Measurements from ENCODE around the gene GNGT1.

GNGT1 gene

DNA sequence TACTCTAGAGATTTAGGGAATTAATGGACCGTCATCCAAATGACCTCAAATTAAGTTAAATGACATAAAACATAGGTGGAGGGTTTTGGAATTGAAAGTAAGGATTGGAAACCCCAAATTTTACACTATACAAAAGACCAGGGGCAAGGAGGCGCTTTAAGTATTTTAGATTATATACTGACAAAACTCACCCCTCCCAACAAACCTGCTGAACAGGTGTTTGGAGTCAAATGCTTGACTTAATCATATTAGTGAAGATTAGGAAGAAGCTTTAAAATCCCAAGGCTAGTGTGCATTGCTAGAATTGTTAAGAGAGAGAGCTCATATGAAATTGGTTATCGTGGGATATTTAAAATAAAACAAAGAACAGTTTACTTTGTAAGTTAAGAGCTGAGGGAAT, at the start of gene GNGT1:
Gene GNGT1 (plus strand): TSS at position 301 of the 400 bp plus-strand sequence. CDS start 180 bp downstream, outside the sequence.
- DNase-seq, result no peak

DNA sequence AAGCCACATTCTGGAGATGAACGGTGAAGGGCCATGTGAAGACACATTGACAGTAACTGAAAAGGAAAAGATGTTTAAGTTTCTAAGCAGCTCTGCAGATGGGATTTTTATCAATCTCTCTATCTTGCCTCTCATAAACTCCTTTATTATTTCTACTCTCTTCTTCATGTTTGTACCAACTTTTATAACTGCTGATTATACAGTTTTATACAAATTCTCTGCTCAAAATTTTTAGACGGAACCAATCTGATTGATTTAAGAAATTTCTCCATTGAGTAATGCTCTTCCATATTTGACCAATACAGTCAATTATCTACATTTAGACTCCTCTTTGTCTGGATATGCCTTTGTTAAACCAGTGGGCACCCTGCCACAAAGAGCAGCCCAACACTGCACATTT, 47.5 kb upstream of the GNGT1 start:
- no peak for DNase-seq

DNA sequence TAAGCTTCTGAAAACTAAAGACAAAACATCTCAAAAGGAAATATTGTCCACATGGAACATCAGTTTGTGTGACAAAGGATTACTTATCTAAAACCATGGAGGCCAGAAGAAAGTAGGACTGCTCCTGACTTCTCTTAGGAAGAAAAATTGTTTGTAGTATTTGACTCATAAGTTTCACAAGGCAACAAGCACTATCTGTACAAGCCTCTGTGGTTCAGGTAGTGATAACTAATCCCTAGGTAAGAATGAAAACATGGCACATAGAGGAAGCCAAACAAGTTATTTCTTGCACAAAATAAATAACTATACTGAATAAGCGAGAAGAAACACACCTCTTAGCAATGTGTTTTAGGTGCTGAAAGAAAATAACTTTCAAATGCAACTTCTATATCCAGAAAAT, 46.1 kb upstream of the GNGT1 start:
- DNase-seq, result no peak

DNA sequence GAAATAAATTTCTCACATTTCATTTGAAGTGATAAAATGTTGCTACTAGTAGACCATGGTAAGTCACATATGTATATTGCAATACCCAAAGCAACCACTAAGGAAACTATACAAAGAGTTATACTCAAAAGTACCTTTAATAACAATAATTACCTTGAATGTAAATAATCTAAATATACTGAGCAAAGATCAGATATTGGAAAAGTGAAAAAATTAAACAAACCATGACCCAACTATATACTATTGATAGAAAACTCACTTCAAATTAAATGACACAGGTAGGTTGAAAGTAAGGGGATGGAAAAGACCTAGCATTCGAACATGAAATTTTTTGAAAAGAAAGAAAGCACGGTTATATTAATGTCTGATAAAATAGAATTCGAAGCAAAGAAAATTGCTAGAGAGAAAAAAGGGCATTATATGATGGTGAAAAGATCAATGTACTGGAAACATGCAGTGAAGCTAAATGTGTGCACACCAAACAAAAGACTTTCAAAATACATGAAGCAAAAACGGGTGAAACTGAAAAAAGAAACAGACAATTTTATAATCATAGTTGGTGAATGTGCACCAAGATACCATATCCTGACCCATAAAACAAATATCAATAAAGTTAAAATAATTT, 44.9 kb upstream of the GNGT1 start:
- DNase-seq, result no peak

DNA sequence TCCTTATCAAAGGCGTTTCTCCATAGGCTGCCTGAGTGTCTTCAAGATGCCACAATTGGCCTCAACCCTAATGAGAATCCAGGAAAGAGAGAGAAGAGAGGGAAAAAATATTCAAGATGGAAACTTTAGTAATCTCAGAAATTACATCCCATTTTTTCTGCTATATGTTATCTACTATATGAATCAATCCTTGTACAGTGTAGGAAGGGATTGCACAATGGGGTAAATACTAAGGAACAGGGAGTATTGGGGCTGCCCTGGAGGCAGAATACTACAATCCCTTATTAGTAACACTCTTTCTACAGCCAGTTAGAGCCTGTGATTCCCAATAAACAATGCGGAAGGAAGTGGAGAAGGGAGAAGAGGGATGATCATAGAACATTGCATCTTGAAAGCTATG, 43.7 kb upstream of the GNGT1 start:
- no peak for DNase-seq

DNA sequence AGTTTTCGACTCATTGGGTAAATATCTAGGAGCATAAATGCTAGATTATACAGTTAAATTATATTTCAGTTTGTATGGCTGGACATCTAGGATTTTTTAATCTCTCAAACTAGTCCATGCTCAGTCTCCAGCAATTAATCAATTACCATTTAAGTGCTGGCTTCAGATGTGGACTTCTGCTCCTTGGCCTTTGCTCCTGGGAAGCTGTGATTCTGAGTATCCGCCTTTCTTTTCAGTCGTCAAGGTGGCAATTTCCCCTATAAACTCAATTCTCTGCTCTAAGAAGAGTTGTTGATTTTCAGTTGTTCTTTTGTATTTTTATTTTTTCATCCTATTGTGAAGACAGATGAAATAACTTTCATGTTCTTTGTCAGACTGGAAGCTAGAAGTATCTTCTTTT, 39.5 kb upstream of the GNGT1 start:
- no peak for DNase-seq

DNA sequence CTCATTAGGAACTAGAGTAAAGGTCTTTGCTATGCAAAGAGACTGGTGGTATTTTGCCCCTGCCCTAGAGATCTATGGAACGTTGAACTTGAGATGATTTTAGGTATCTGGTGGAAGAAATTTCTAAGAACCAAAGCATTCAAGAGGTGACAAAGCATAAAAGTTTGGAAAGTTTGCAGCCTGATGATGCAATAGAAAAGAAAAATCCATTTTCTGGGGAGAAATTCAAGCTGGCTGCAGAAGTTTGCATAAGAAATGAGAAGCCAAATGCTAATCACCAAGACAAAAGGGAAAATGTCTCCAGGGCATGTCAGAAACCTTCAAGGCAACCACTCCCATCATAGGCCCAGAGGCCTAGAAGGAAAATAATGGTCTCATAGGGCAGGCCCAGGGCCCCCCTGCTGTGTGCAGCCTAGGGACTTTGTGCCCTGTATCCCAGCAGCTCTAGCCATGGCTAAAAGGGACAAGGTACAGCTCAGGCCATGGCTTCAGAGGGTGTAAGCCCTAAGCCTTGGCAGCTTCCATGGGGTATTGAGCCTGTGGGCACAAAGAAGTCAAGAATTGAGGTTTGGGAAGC, 32.3 kb upstream of the GNGT1 start:
- no peak for DNase-seq

DNA sequence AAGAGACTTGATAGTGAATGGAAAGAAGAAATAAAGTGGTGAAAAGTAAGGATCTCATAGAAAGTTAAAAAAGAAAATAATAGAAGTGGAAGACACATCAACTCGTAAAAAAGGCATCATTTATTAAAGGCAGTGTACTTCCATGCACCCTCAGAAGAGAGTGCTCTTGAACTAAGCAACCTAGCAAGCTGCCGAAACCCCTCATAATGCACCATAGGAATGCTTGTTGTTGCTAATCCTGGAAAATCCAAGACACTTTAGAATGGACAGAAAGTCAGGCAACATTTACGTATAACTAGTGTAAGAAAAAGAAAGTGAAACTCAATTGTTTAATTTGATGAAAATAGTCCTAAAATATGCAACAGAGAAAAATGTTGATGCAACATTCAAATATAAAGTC, 28.6 kb upstream of the GNGT1 start:
- DNase-seq, result no peak

DNA sequence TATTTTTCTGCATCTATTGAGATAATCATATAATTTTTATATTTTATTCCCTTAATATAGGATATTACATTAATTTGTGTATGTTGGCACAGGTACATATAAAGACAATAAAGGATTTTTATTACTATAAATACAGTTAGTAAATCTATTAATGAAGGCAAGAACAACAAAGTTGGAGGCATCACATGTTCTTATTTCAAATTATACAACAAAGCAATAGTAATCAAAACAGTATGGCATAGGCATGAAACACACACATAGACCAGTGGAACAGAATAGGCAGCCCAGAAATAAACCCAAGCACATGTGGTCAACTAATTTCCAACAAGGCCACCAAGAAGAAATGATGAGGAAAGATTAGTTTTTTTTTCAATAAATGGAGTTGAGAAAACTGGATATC, 27.0 kb upstream of the GNGT1 start:
- DNase-seq, result no peak

DNA sequence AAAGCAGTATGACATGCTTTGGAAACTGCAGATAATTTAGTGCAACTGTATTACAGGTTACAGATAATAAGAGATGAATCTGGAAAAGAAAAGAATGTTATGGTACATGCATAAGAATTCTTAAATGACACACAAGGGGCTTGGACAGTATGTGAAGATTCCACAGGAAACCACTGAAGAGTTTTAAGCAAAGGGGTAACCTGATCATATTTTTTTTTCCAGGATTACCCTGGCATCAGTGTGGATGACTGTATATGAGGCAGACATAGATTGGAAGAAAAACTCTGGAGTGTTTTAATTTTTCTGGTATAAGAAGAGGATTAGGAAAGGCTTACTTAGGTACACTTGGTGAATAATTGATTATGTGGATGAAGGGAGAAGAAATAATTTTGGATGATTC, 23.9 kb upstream of the GNGT1 start:
- DNase-seq, result no peak

DNA sequence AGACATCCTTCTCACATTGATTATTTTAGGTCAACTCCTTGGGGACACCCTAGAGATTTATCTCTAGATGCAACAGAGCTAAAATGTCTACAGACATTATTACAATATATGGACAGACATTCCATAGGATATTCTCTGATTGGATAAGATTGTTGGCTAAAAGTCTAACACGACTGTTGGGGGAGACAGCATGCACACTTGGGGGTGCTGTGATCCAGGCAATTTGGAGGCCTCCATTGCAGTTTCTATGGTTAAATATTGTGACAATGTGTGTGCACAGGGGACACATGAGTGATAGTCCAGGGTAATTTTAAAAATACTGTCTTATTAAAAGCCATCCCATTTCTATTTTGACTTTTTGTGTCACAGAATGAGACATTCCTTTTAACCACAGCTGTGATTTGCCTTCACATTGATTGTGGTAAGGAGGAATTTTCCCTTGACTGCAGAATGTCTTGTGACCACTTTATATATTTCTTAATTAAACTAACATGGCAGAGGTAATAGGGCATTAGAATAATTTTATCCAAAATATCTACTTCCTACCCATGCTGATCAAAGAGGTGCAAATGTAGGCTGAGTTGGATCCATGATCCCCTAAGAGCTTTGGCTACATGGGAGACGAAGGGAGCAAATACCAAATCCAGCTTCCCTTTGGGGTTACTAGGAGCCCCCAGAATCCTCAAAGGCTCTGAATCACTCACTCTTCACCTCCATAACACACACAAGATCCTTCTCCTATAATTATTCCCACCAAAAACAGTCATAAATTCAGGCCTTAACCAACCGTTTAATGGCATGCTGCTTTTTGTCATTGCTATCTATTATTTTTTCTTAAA, 23.1 kb upstream of the GNGT1 start:
- no peak for DNase-seq

DNA sequence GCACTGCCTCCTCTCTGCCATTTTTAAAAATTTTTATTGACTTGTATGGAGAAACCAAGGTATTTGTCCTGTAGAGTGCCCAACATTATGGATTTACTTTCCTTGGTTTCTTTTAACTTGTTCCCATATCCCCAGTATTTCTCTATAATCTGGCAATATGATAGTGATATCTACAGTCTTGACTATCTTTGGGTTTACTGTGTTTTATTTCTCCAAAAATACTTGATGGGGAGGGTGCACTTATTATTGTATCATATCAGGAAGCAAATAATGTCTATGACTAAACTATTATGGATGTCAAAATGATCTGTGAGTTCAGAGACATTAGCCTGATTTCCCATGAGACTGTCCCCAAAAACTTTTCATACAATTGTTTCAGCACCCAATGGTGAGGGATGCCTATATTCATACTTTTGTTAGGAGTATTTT, 22.4 kb upstream of the GNGT1 start:
- no peak for DNase-seq

DNA sequence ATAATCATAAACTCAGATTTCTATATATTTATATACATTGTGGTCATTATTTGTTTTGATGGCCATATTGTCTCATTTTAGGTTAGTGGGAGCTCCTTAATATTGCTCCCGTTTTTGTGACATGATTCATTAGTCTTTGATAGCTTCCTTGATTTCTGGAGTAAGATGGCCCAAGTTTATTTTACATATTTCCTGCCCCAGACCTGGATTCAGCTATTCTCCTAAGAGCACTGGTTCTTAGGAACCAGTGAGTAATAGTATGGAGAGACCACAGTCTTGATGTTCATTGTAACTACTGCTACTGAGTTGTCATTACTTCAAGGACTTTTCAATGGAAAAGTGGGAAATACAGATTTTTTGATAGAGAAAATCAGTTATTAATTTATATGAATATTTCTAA, 21.8 kb upstream of the GNGT1 start:
- no peak for DNase-seq

DNA sequence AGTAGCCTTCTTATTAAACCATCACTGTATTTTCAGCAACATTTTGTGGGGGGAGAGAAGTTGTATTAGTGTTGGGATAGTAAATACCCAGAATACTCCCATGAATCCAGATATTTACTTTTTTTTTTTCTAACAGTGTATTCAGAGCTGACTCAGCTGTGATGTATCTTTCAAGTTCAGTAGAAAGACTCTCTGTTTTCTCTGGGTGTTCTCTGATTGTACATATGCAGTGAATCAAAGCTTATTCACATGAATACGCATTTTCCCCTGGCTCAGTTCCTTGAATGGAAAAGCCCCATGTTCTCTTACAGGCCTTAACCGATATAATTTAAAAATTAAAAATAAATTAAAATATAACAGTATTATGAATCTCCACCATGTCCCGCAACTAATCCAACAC, 17.1 kb upstream of the GNGT1 start:
- DNase-seq, result no peak

DNA sequence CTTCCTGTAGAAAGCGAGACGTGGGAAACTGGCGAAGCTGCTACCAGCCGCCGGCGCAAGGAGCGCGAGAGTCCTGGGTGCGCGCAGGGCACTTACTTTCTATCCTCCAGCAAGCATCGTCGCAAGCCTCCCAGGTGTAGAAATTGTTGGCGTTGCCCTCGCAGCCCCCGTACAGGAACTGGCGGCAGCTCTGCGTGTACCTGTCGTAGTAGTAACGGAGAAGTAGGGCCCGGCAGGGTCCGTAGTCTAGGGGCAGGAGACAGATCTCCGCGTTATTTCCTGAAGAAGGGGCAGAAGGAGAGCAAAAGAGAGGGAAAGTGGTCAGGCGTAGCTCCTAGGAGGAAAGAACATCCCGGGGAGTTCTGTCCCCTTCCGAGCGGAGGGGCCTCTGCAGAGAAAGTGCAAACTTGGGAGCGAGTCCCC, 16.3 kb upstream of the GNGT1 start:
- no peak for DNase-seq

DNA sequence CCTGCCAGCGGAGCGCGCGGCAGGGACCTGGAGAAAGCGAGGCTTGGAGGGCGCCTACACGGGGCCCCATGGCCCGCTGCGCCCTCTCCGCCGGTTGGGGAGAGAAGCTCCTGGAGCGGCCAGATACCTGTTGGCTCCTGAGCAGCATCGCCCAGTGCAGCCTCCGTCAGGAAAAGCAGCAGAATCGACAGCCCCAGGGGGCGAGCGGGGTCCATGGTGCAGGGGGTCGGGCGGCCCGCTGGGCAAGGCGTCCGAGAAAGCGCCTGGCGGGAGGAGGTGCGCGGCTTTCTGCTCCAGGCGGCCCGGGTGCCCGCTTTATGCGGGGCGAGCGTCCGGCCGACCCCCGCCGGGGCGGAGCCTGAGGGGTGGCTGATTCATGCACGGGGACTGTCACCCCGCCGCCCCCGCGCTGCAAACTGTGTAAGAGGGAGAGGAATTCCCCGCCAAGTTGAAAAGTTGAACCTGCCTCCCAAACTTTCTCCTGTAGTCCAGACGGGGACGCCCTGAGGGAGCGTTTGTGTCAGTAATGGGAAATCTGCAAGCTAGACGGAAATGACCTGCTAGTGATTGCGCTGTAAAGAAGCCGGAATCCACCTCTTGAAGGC, 15.8 kb upstream of the GNGT1 start, which contains the start of gene TFPI2:
Gene TFPI2 (minus strand): TSS at position 290 of the 605 bp plus-strand sequence. CDS start 75 bp downstream, at position 215.
- DNase-seq, result no peak

DNA sequence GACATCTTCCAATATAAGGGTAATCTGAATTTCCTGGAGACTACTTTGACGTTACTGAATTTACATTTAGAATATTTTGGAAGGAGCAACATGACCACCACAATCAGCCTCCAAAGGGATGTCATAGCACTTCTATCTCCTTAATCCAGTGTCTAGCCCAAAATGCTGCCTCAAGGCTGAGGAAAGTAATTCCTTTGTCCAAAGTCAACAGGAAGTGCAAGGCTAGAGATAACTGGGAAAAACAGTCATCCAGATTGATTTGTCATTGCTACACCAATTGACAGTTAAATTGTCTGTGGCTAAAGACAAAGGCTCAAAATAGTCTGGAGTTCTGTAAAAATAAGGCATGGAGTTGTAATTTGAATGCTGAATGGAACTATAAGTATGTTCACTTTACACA, 11.9 kb upstream of the GNGT1 start:
- DNase-seq, result no peak

DNA sequence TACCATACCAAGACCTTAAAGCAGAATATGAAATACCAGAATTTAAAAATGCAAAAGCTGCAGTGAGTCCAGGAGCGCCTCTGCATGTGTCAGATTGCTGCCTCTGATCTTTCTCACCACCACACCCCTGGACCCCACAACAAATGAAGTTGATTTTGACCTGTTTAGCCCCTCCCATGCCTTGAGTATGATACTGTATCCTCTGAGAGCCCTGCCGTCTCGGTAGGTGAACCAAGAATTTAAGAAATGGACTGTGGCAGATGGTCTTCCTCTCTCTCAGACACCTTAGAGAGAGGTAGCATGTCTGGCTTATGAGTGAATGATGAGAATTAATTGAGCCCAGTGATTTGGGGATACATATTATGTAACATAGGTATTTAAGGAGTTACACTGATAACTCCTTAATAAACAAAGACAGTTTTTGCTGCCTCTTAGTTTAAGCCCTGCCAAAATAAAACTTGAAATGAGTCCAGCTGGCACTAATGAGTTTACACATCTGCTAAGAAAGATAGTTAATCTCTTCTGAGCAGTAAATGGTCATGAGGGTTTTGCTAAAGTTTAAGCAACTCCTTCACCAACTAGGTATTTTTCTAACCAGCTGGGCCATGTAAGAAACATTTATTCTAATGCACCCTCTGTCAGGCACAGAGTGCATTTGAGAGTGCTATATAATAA, 11.3 kb upstream of the GNGT1 start:
- no peak for DNase-seq

DNA sequence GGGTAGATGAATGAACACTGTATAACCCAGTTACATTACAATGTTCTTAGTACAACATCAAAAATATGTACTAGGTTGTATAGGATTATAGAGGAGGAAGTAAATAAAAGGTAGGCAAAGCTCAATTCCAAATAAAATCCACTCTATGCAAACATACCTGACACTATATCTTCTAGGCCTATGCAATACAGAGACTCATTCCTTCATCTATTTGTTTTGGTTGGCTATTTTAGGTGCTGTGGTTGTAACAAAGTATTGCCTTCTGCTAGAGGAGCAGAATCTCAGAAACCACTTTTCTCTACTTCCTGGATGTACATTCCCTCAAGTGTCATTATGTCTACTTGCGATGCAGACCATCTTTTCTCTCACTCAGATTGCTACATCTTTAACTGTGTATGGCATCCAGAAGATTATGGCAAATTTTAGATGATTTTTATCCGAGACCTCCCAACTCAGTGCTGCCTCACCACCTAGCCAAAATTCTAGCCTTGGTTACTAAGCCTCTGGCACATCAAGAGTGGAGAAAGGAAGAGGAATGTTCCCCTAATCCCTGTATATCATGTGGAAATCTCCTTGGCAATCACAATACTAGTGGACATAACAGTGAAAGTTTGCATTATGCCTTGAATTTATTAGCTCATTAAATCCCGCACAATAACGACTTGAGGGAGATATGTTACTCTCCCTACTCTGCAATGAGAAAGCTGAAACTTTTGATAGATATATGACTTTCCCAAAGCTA, 10.3 kb upstream of the GNGT1 start:
- DNase-seq, result no peak

DNA sequence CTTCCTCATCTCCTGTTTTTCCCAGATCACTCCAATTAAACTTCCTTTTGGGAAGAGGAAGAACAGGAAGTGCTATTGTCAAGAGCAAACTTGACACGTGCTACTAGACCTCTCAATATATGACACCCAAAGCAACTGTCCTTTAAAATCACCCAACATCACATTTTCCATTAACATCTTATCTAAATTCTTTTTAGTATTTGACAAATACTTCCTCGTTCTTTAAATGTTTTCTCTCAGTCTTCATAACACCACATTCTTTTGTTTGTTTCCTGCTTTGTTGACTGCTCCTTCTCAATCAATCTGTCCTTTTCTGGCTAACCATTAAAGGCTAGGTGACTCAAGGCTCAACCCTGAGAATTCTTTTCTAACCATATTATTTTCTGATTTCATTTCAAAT, 8.7 kb upstream of the GNGT1 start:
- DNase-seq, result no peak

DNA sequence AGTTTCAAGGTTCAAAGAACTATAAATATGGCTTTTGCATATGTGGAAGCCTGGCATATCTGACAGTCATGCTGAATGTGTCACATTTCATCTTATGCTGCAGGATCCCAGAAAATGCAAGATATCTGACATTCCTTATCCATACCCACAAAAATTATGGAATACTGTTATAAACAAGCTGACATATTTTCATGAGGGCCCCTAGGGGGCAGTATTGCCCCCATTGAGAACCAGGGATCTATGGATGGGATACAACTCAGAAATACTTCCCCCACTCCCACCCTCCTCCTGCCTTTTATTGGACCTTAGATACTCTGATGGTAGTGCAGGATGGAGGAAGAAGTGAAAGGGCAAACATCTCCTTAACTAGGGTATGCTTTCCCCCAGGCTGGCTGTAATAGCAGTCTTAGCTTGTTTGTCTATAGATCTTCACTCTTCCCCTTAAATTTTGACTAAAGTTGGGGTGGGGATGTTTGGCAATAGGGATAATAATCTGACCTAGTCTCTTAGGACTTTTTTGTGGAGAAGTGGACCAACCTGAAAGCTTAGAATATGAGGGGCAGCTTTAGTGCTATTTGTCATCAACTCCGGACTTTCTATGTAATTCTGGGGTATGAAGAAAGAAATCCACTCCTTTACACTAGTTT, 3.5 kb upstream of the GNGT1 start:
- no peak for DNase-seq
